Measurements from ENCODE around the gene CYP4B1. TPM values are rescaled to one million over a fixed set of nuclear protein-coding genes. Genes with fewer than 3 reads are reported as not detected.

CYP4B1 gene
- total and polyA plus RNA-seq, 2 donors (not counting 3 experiments of a cell fraction or from before 2014, with no cell fraction given), result not detected

- Histone ChIP-seq H4K20me1 (replicated peaks; ENCODE audit: control insufficient read depth, extremely low read depth, insufficient read depth, low read length) (no peaks in the 10 kb centered on the region), H3K4me1 (ENCODE audit: control insufficient read depth, extremely low read depth, insufficient read depth, low read length) (no peaks in the 10 kb centered on the region), H3K9ac (replicated peaks; ENCODE audit: extremely low read depth, insufficient read depth, low read length) (no peak overlapping the region), H3K36me3 (ENCODE audit: control insufficient read depth in 2 of 2, extremely low read depth in 1 of 2, insufficient read depth in 2 of 2, low read length in 2 of 2) (no peaks in the 10 kb centered on the region), H3K27me3 (ENCODE audit: control insufficient read depth in 2 of 2, insufficient read depth in 2 of 2, low read length in 2 of 2) (peaks cover 0 to 9% of the 10 kb centered on the region in 2 experiments), H3K9me1 (replicated peaks; ENCODE audit: control insufficient read depth, extremely low read depth, insufficient read depth, low read length) (no peaks in the 10 kb centered on the region), H3K79me2 (ENCODE audit: control insufficient read depth, insufficient read depth, low read length) (no peaks in the 10 kb centered on the region), H2AFZ (ENCODE audit: low read depth, low read length) (no peak overlapping the region), H3K27ac (ENCODE audit: insufficient read depth, low read depth, low read length) (no peak overlapping the region), H3K4me2 (ENCODE audit: insufficient read depth, low read length) (no peak overlapping the region), H3K9me3 (replicated peaks; ENCODE audit: control insufficient read depth, insufficient read depth, low read length) (no peaks in the 10 kb centered on the region), H3K4me3 (replicated peaks in 1 of 3; ENCODE audit: insufficient read depth in 1 of 3, low read depth in 1 of 3, low read length in 3 of 3) (no peak overlapping the region)
- ChIA-PET CTCF (interaction anchor here (1.4 to 1.8 kb wide), 3 partner anchors 9 to 21 kb away, joined by 3 to 7 read pairs (median 5); no protein-coding TSS in a partner anchor), POLR2A (no interaction called here)
- dilution Hi-C loops (cut with MboI; ENCODE audit: extremely low pct_ligation_motif_present, low sequenced_read_pairs), result no loop called here
- BruUV-seq (replicated peaks), result no TSS peak
- intact Hi-C loops (cut with micrococcal nuclease), result no loop called here
- no peak for TF ChIP-seq CTCF (IDR thresholded peaks at IDR 0.05; ENCODE audit: extremely low read depth in 1 of 2, insufficient read depth in 1 of 2, low read depth in 1 of 2, low read length in 2 of 2)
- TF ChIP-seq MAX (IDR thresholded peaks at IDR 0.05; ENCODE audit: insufficient read depth, insufficient read length), result no peak
- no peak for FAIRE-seq
- DNase-seq (ENCODE audit: low read depth, low spot score), result no peak
These were observed 34.4 kb upstream of the CYP4B1 start for GRCh38 chr1:46764402-46764801.

GRCh38 chr1:46767649-46768282, 31.1 kb upstream of the CYP4B1 start:
- ChIA-PET CTCF (no interaction called here), POLR2A (no interaction called here)
- Histone ChIP-seq H3K27me3 (ENCODE audit: control insufficient read depth in 2 of 2, insufficient read depth in 2 of 2, low read length in 2 of 2) (peaks cover 0 to 7% of the 10 kb centered on the region in 2 experiments), H3K36me3 (ENCODE audit: control insufficient read depth in 2 of 2, extremely low read depth in 1 of 2, insufficient read depth in 2 of 2, low read length in 2 of 2) (no peaks in the 10 kb centered on the region), H3K27ac (ENCODE audit: insufficient read depth, low read depth, low read length) (no peak overlapping the region), H4K20me1 (replicated peaks; ENCODE audit: control insufficient read depth, extremely low read depth, insufficient read depth, low read length) (no peaks in the 10 kb centered on the region), H3K4me3 (replicated peaks in 1 of 3; ENCODE audit: insufficient read depth in 1 of 3, low read depth in 1 of 3, low read length in 3 of 3) (no peak overlapping the region), H3K9ac (replicated peaks; ENCODE audit: extremely low read depth, insufficient read depth, low read length) (no peak overlapping the region), H3K4me1 (ENCODE audit: control insufficient read depth, extremely low read depth, insufficient read depth, low read length) (no peaks in the 10 kb centered on the region), H3K9me1 (replicated peaks; ENCODE audit: control insufficient read depth, extremely low read depth, insufficient read depth, low read length) (no peaks in the 10 kb centered on the region), H3K79me2 (ENCODE audit: control insufficient read depth, insufficient read depth, low read length) (no peaks in the 10 kb centered on the region), H3K4me2 (ENCODE audit: insufficient read depth, low read length) (no peak overlapping the region), H2AFZ (ENCODE audit: low read depth, low read length) (no peak overlapping the region), H3K9me3 (replicated peaks; ENCODE audit: control insufficient read depth, insufficient read depth, low read length) (peaks cover 2% of the 10 kb centered on the region)
- FAIRE-seq (no peak), DNase-seq (ENCODE audit: low read depth, low spot score) (no peak)
- dilution Hi-C loops (cut with MboI; ENCODE audit: extremely low pct_ligation_motif_present, low sequenced_read_pairs) (no loop called here), intact Hi-C loops (cut with micrococcal nuclease) (no loop called here)
- no TSS peak for BruUV-seq (replicated peaks)
- TF ChIP-seq JUN (IDR thresholded peaks at IDR 0.05; ENCODE audit: borderline replicate concordance, insufficient read depth, insufficient read length, low read depth), result no peak
- TF ChIP-seq POLR2A (IDR thresholded peaks at IDR 0.05; ENCODE audit: low read depth, low read length), result no peak
- TF ChIP-seq GATA2 (IDR thresholded peaks at IDR 0.05; ENCODE audit: insufficient read depth, insufficient read length, low read depth, low read length), result no peak
- TF ChIP-seq CTCF (IDR thresholded peaks at IDR 0.05; ENCODE audit: extremely low read depth in 1 of 2, insufficient read depth in 1 of 2, low read depth in 1 of 2, low read length in 2 of 2), result no peak
- TF ChIP-seq EZH2 (IDR thresholded peaks at IDR 0.05; ENCODE audit: borderline replicate concordance, low read depth, low read length, severe bottlenecking), result no peak
- no peak for TF ChIP-seq MYC (IDR thresholded peaks at IDR 0.05; ENCODE audit: low read depth, low read length)
- no peak for TF ChIP-seq POLR2AphosphoS5 (IDR thresholded peaks at IDR 0.05; ENCODE audit: insufficient read depth, low read depth, low read length)
